Activated CD4-positive, alpha-beta memory T cell treated with anti-CD3 and anti-CD28 coated beads for 36 hours (primary cell): ENCODE results near the gene IQCF2. TPM values are rescaled to one million over a fixed set of nuclear protein-coding genes. Genes with fewer than 3 reads are reported as not detected.
"Not testable (repeated sequence)": the region's sequence is repeated elsewhere in the genome, so short reads cannot be mapped to it uniquely, and the experiment has no call there.

Experiments used
- CTCF ChIA-PET: fragments of 350-600 bp; sonication (Branson Sonifier 250); formaldehyde crosslinking; loops from one replicate; lab custom pipeline; 2021; ENCODE audit warnings: antibody characterized with exemption, inconsistent platforms; lab: Charles Lee
- POLR2A ChIA-PET: fragments of 350-600 bp; sonication (Branson Sonifier 250); formaldehyde crosslinking; loops from one replicate; lab custom pipeline; 2021; ENCODE audit warnings: antibody characterized with exemption; lab: Charles Lee
- DNase-seq: peaks from one replicate; pipeline ENCODE4 v3.0.0-alpha.2; 2020
- H3K27ac Mint-ChIP-seq: one replicate; pipeline ENCODE4 v1.8.0; 2021; ENCODE audit warnings: mixed read lengths
- H3K27me3 Mint-ChIP-seq: one replicate; pipeline ENCODE4 v1.8.0; 2021; ENCODE audit warnings: mixed read lengths
- H3K36me3 Mint-ChIP-seq: one replicate; pipeline ENCODE4 v1.8.0; 2021; ENCODE audit warnings: mixed read lengths
- H3K4me1 Mint-ChIP-seq: one replicate; pipeline ENCODE4 v1.8.0; 2021; ENCODE audit warnings: low read depth, mixed read lengths
- H3K4me3 Mint-ChIP-seq: one replicate; pipeline ENCODE4 v1.8.0; 2021; ENCODE audit warnings: mild to moderate bottlenecking, mixed read lengths
- H3K9me3 Mint-ChIP-seq: one replicate; pipeline ENCODE4 v1.8.0; 2021; ENCODE audit warnings: mixed read lengths
- intact Hi-C: fragments of 100-400 bp; cut with micrococcal nuclease; formaldehyde crosslinking; loops from one replicate; pipeline ENCODE4 v1.15.1; 2023
- total RNA-seq, 2 experiments: library from RNA; stranded (reverse); gene quantifications; one replicate each; pipeline ENCODE4 v1.2.3, GENCODE V29; 2021

IQCF2 gene
- total RNA-seq, 2 experiments from 2014 or later: not detected

DNA sequence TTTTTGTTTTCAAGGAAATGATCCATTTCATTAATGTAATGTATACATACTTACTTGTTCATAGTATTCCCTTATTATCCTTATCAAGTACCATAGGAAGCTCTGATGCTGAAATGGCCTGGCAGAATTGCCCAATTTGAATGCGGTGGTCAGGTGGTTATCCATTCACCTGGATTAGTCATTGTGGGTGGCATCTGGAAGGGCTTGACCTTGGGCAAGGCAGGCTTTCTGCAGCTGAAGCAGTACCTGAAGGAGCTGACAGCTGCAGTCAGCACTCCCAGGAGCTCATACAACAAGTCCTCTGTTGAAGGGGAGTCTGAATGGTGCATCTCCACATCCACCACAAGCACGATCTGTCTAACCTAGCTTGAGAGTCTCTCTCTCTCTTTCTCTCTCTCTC, 26.2 kb downstream of the IQCF2 start:
- POLR2A ChIA-PET: no interaction called here
- no peak overlapping the region for H3K4me3 Mint-ChIP-seq
- intact Hi-C loops: no loop called here
- no peaks in the 10 kb centered on the region for H3K9me3 Mint-ChIP-seq
- peaks cover 14% of the 10 kb centered on the region for H3K27me3 Mint-ChIP-seq
- H3K4me1 Mint-ChIP-seq: peaks cover 5% of the 10 kb centered on the region
- DNase-seq: no peak
- CTCF ChIA-PET: no interaction called here
- no peak overlapping the region for H3K27ac Mint-ChIP-seq
- H3K36me3 Mint-ChIP-seq: no peaks in the 10 kb centered on the region

DNA sequence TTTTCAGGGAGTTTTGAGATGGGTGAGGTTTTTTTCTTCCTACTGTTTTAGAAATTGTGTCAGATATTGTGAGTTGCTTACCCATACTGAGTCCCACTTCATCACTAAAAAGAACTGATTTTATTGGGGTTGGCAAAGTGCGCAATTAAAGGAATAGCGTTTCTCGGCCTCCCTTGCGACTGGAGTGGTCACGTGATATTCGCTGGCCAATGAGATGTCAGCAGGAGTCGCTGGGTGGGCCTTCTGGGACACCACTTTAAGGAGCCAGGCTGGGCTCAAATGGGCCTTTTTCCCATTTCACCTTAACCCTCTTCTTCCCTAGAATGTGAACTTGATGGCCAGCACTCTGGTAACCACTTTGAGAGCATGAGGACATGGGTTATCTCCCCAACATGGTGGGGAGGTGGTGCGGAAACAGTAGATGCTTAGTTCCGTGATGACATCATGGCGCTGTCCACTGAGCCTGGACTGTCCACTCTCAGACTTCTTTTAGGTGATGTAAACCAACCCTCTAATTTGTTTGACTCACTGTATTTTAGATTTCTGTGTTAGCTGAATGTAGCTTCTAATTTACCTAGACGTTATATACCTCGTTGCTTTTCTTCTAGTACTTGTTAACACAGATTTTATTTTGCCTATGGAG, 27.2 kb downstream of the IQCF2 start:
- Mint-ChIP-seq H3K9me3 (no peaks in the 10 kb centered on the region), H3K27ac (no peak overlapping the region), H3K4me1 (peaks cover 5% of the 10 kb centered on the region), H3K4me3 (no peak overlapping the region), H3K27me3 (peaks cover 14% of the 10 kb centered on the region), H3K36me3 (no peaks in the 10 kb centered on the region)
- no peak for DNase-seq
- intact Hi-C loops: no loop called here
- ChIA-PET POLR2A (no interaction called here), CTCF (no interaction called here)

GRCh38 chr3:51891242-51892039, 30.0 kb downstream of the IQCF2 start:
- Mint-ChIP-seq H3K4me3 (no peak overlapping the region), H3K4me1 (peaks cover 5% of the 10 kb centered on the region)
- CTCF ChIA-PET: no interaction called here

DNA sequence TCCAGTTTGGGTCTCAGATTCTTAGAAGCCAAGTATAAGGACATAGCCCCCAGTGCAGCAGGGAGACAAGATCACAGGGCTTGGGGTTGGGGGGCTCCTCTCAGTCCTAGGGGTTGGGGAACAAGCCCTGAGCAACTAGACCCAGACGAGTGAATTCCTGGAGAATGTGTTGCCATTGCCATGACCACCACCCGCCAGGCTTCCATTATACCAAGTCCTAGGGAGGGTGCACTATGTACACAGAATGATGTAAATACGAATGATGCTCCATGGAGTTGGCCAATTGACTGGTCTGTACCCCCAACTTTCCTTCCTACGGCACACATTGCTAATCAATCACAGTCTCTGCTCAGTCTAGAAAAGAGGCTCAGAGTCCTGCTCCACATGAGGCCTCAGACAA, 33.0 kb downstream of the IQCF2 start:
- ChIA-PET POLR2A (no interaction called here), CTCF (no interaction called here)
- H3K9me3 Mint-ChIP-seq: no peaks in the 10 kb centered on the region
- H3K27ac Mint-ChIP-seq: no peak overlapping the region
- intact Hi-C loops: no loop called here
- peaks cover 5% of the 10 kb centered on the region for H3K4me1 Mint-ChIP-seq
- no peak for DNase-seq
- no peaks in the 10 kb centered on the region for H3K36me3 Mint-ChIP-seq
- peaks cover 30% of the 10 kb centered on the region for H3K27me3 Mint-ChIP-seq
- no peak overlapping the region for H3K4me3 Mint-ChIP-seq

More at GRCh38 chr3:51891242-51892039, 30.0 kb downstream of the IQCF2 start:
- DNase-seq: no peak
- Mint-ChIP-seq H3K27me3 (peaks cover 17% of the 10 kb centered on the region), H3K9me3 (no peaks in the 10 kb centered on the region), H3K36me3 (no peaks in the 10 kb centered on the region), H3K27ac (no peak overlapping the region)
- POLR2A ChIA-PET: no interaction called here
- intact Hi-C loops: no loop called here

GRCh38 chr3:51894939-51895338, 33.5 kb downstream of the IQCF2 start:
- ChIA-PET POLR2A (no interaction called here), CTCF (no interaction called here)
- Mint-ChIP-seq H3K36me3 (no peaks in the 10 kb centered on the region), H3K27me3 (peaks cover 29% of the 10 kb centered on the region), H3K4me3 (no peak overlapping the region), H3K4me1 (peaks cover 7% of the 10 kb centered on the region), H3K27ac (no peak overlapping the region), H3K9me3 (no peaks in the 10 kb centered on the region)
- intact Hi-C loops: no loop called here
- DNase-seq: no peak

- no peak overlapping the region for H3K27ac Mint-ChIP-seq
- H3K4me1 Mint-ChIP-seq: peaks cover 14% of the 10 kb centered on the region
- intact Hi-C loops: no loop called here
- ChIA-PET POLR2A (no interaction called here), CTCF (no interaction called here)
- H3K27me3 Mint-ChIP-seq: peaks cover 32% of the 10 kb centered on the region
- no peak for DNase-seq
- H3K4me3 Mint-ChIP-seq: no peak overlapping the region
- H3K9me3 Mint-ChIP-seq: no peaks in the 10 kb centered on the region
- no peaks in the 10 kb centered on the region for H3K36me3 Mint-ChIP-seq
Measured at GRCh38 chr3:51896607-51897305, 35.3 kb downstream of the IQCF2 start.

DNA sequence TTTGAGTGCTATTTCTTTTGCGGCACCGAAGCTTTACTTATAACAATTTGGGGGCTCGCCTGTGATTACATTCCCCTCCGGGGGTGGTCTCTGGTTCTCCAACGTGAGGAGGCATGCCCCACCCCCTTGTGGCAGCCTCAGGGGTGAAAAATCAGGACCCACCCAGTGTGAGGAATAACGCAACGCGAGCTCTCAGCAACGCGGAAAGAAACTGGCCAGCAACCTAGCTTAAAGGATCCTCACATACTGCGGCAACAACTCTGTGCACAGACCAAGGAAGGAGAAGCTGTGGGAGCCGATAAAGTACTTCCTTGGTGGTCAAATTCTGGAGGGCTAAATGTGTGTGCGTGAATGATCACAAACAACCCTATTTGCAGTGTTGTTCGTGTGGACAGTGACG, 36.0 kb downstream of the IQCF2 start:
- peaks cover 17% of the 10 kb centered on the region for H3K4me1 Mint-ChIP-seq
- ChIA-PET CTCF (no interaction called here), POLR2A (no interaction called here)
- peaks cover 31% of the 10 kb centered on the region for H3K27me3 Mint-ChIP-seq
- H3K36me3 Mint-ChIP-seq: no peaks in the 10 kb centered on the region
- no peak overlapping the region for H3K4me3 Mint-ChIP-seq
- no peak for DNase-seq
- intact Hi-C loops: no loop called here
- H3K27ac Mint-ChIP-seq: no peak overlapping the region
- no peaks in the 10 kb centered on the region for H3K9me3 Mint-ChIP-seq

- CTCF ChIA-PET, POLR2A ChIA-PET, intact Hi-C loops, H3K4me3 Mint-ChIP-seq, H3K9me3 Mint-ChIP-seq, H3K27ac Mint-ChIP-seq, H3K36me3 Mint-ChIP-seq: not testable (repeated sequence)
- Mint-ChIP-seq H3K4me1 (peaks cover 19% of the 10 kb centered on the region), H3K27me3 (peaks cover 34% of the 10 kb centered on the region)
- peak; percentile 28 for DNase-seq
Measured at GRCh38 chr3:51900043-51900442, 38.6 kb downstream of the IQCF2 start.

DNA sequence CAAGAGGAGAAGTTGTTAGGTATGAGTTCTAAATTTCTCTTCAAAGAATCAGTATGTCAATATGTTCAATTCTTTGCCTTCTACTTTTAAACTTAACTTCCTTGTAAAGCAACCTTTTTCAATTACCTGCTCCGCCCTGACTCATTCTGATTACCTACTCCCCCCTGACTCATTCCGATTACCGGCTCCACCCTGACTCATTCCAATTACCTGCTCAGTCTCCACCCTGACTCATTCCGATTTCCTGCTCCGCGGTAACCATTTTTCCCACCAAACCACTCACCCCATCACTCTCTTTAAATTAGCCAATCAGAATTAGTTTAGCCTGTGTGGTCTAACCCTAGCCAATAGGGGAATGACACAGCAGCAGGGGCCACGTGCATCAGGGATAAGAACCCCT, 40.9 kb downstream of the IQCF2 start:
- H3K36me3 Mint-ChIP-seq, intact Hi-C loops, H3K4me3 Mint-ChIP-seq, H3K9me3 Mint-ChIP-seq, H3K27ac Mint-ChIP-seq, POLR2A ChIA-PET, CTCF ChIA-PET: not testable (repeated sequence)
- Mint-ChIP-seq H3K27me3 (peaks cover 31% of the 10 kb centered on the region), H3K4me1 (peaks cover 19% of the 10 kb centered on the region)
- DNase-seq: peak; percentile 74

DNA sequence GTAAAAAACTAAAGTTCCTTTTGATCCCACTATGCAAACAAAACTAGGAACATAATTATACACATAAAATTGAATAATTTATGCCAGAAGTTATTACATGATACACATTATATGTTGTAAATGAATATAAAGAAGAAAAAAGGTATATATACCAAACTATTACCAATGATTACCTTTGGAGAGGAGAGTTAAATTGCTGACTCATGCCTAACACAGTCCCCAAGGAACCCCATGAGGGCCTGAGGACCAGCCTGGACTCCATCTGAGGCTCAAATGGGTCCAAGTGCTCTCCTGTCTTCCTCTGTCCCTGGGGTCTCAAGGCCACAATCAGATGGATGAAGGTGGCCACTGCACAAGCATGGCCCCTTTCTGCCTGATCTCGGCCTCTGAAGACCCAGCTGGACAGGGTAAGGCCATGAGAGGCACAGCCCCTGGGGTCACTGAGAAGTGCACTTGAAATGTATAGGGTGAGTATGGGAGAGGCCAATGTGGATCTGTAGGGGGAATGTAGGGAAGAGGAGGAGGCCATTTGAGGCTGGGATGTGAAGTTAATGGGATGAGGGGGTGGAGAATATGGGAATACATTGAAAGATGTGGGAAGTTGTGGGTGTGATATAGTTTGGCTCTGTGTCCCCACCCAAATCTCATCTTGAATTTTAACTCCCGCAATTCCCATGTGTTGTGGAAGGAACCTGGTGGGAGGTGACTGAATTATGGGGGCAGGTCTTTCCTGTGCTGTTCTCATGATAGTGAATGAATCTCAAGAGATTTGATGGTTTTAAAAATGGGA, 42.8 kb downstream of the IQCF2 start:
- POLR2A ChIA-PET: no interaction called here
- intact Hi-C loops: no loop called here
- Mint-ChIP-seq H3K27me3 (peaks cover 32% of the 10 kb centered on the region), H3K4me3 (no peak overlapping the region), H3K27ac (no peak overlapping the region), H3K9me3 (peaks cover 12% of the 10 kb centered on the region), H3K36me3 (peaks cover 7% of the 10 kb centered on the region), H3K4me1 (peaks cover 19% of the 10 kb centered on the region)
- CTCF ChIA-PET: no interaction called here
- no peak for DNase-seq

DNA sequence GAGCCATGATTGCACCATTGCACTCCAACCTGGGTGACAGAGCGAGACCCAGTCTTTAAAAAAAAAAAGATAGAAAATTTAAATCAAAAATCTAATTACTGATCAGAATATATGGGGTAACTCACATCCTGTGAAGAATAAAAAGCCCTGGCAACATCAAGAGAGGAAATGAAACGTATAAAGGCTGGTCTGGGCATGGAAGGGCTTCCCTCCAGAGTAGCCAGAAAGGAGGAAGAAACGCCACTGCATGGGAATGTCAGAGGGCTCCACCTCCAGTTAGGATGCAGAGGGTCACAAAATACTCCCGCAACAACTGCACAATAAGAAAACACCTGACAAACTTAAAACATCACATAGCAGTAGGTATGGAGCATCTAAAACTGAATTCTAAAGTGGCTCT, 46.6 kb downstream of the IQCF2 start:
- H3K27me3 Mint-ChIP-seq: peaks cover 20% of the 10 kb centered on the region
- POLR2A ChIA-PET: no interaction called here
- no peak for DNase-seq

More for the DNA sequence above, 46.6 kb downstream of the IQCF2 start:
- H3K9me3 Mint-ChIP-seq: peaks cover 13% of the 10 kb centered on the region
- peaks cover 8% of the 10 kb centered on the region for H3K36me3 Mint-ChIP-seq
- no peak overlapping the region for H3K27ac Mint-ChIP-seq
- H3K4me1 Mint-ChIP-seq: no peaks in the 10 kb centered on the region
- CTCF ChIA-PET: no interaction called here
- intact Hi-C loops: no loop called here
- no peak overlapping the region for H3K4me3 Mint-ChIP-seq
